OCI-LY1 (cell line): ENCODE results near the gene GMCL2.

Experiments
- H2AFZ ChIP-seq: fragments of 200-600 bp; sonication (generic), shearing (Covaris generic); 2 replicates; pipeline ENCODE4 v1.6.0; 2014; ENCODE audit warnings: antibody characterized with exemption, mild to moderate bottlenecking, low read length
- H3F3A ChIP-seq: fragments of 200-600 bp; sonication (generic), shearing (Covaris generic); 2 replicates; pipeline ENCODE4 v1.6.0; 2014; ENCODE audit warnings: mild to moderate bottlenecking, antibody characterized with exemption, low read length, moderate library complexity; ENCODE audit not compliant: insufficient read depth
- H3K27ac ChIP-seq: fragments of 200-600 bp; sonication (generic); 2 replicates; pipeline ENCODE4 v1.5.1; 2014; ENCODE audit warnings: low read length, mixed run types, mild to moderate bottlenecking, low read depth; ENCODE audit not compliant: poor library complexity, severe bottlenecking
- H3K27me3 ChIP-seq: fragments of 200-600 bp; sonication (generic); 2 replicates; pipeline ENCODE4 v1.6.0; 2014; ENCODE audit warnings: antibody characterized with exemption, mild to moderate bottlenecking, low read length, moderate library complexity; ENCODE audit not compliant: insufficient read depth
- H3K36me3 ChIP-seq: fragments of 200-600 bp; sonication (generic); 2 replicates; pipeline ENCODE4 v1.6.1; 2014; ENCODE audit warnings: mild to moderate bottlenecking, antibody characterized with exemption, low read length, moderate library complexity, mixed read lengths; ENCODE audit not compliant: insufficient read depth
- H3K4me1 ChIP-seq: fragments of 200-600 bp; sonication (generic); 2 replicates; pipeline ENCODE4 v1.5.1; 2014; ENCODE audit warnings: mild to moderate bottlenecking, low read length, moderate library complexity; ENCODE audit not compliant: insufficient read depth, severe bottlenecking
- H3K4me2 ChIP-seq: fragments of 200-600 bp; sonication (generic), shearing (Covaris generic); 2 replicates; pipeline ENCODE4 v1.6.1; 2014; ENCODE audit warnings: low read length
- H3K4me3 ChIP-seq: fragments of 200-600 bp; sonication (generic); 2 replicates; pipeline ENCODE4 v1.5.1; 2014; ENCODE audit warnings: low read length, low read depth, mild to moderate bottlenecking, mixed read lengths; ENCODE audit not compliant: poor library complexity, severe bottlenecking
- H3K79me2 ChIP-seq: fragments of 200-600 bp; shearing (Covaris generic); 2 replicates; pipeline ENCODE4 v1.6.1; 2016; ENCODE audit warnings: mixed run types, low read length, mixed read lengths; ENCODE audit not compliant: insufficient read depth
- H3K9ac ChIP-seq: fragments of 200-600 bp; sonication (generic), shearing (Covaris generic); 2 replicates; pipeline ENCODE4 v1.6.1; 2014; ENCODE audit warnings: mild to moderate bottlenecking, low read length, mixed read lengths
- H3K9me2 ChIP-seq: fragments of 200-600 bp; sonication (generic), shearing (Covaris generic); 2 replicates; pipeline ENCODE4 v1.6.1; 2014; ENCODE audit warnings: low read depth, mild to moderate bottlenecking, low read length, mixed read lengths
- H3K9me3 ChIP-seq: fragments of 200-600 bp; shearing (Covaris generic); 2 replicates; pipeline ENCODE4 v1.6.1; 2014; ENCODE audit warnings: low read length, mixed read lengths
- H4K20me1 ChIP-seq: fragments of 200-600 bp; sonication (generic), shearing (Covaris generic); 2 replicates; pipeline ENCODE4 v1.6.0; 2016; ENCODE audit warnings: mild to moderate bottlenecking, low read length; ENCODE audit not compliant: insufficient read depth
- CTCF ChIP-seq: fragments of 200-600 bp; sonication (generic), shearing (Covaris generic); IDR thresholded peaks from 2 replicates; pipeline ENCODE4 v1.5.1; 2017; ENCODE audit warnings: mild to moderate bottlenecking, antibody characterized with exemption, low read length, moderate library complexity, mixed read lengths
- EZH2 ChIP-seq: fragments of 200-600 bp; sonication (generic), shearing (Covaris generic); IDR thresholded peaks from 2 replicates; pipeline ENCODE4 v1.8.0; 2017; ENCODE audit warnings: borderline replicate concordance, mixed run types, mild to moderate bottlenecking, antibody characterized with exemption, low read length, moderate library complexity, mixed read lengths

GMCL2 gene

GRCh38 chr5:178235588-178235974 lies 48.4 kb upstream of the GMCL2 start:
- H3K9me3 ChIP-seq: no peaks in the 10 kb centered on the region
- H3K9me2 ChIP-seq: no peaks in the 10 kb centered on the region
- H3F3A ChIP-seq: 0 out of 2 replicates have a peak, but pooled peaks cover 3% of the 10 kb centered on the region
- no peaks in the 10 kb centered on the region for H4K20me1 ChIP-seq
- no peaks in the 10 kb centered on the region for H3K27me3 ChIP-seq
- peaks cover 8% of the 10 kb centered on the region; the same call in 1 of the 2 replicates for H3K36me3 ChIP-seq
- H3K9ac ChIP-seq: no peak overlapping the region
- H3K4me1 ChIP-seq: peaks cover 32% of the 10 kb centered on the region
- H3K4me3 ChIP-seq: no peak overlapping the region
- H3K79me2 ChIP-seq: peaks cover 7% of the 10 kb centered on the region
- TF ChIP-seq EZH2 (no peak), CTCF (no peak)
- no peak overlapping the region for H2AFZ ChIP-seq
- H3K27ac ChIP-seq: no peak overlapping the region
- H3K4me2 ChIP-seq: no peak overlapping the region

- 0 out of 2 replicates have a peak, but pooled peaks cover 3% of the 10 kb centered on the region for H3F3A ChIP-seq
- no peaks in the 10 kb centered on the region for H4K20me1 ChIP-seq
- no peak overlapping the region for H3K4me2 ChIP-seq
- no peak overlapping the region for H3K4me3 ChIP-seq
- peaks cover 7% of the 10 kb centered on the region for H3K79me2 ChIP-seq
- no peaks in the 10 kb centered on the region for H3K9me3 ChIP-seq
- no peak overlapping the region for H3K9ac ChIP-seq
- H2AFZ ChIP-seq: no peak overlapping the region
- H3K9me2 ChIP-seq: no peaks in the 10 kb centered on the region
- peak; percentile 87 for TF ChIP-seq CTCF
- no peak for TF ChIP-seq EZH2
- no peak overlapping the region for H3K27ac ChIP-seq
- peaks cover 14% of the 10 kb centered on the region for H3K36me3 ChIP-seq
- H3K27me3 ChIP-seq: no peaks in the 10 kb centered on the region
- H3K4me1 ChIP-seq: peaks cover 31% of the 10 kb centered on the region
Observed at GRCh38 chr5:178234750-178235587, 47.8 kb upstream of the GMCL2 start.

GRCh38 chr5:178234121-178234749 lies 47.1 kb upstream of the GMCL2 start:
- Histone ChIP-seq H2AFZ (no peak overlapping the region), H3K79me2 (peaks cover 7% of the 10 kb centered on the region), H3K4me1 (peaks cover 27% of the 10 kb centered on the region), H3K9me3 (no peaks in the 10 kb centered on the region), H3K9me2 (no peaks in the 10 kb centered on the region), H3F3A (0 out of 2 replicates have a peak, but pooled peaks cover 3% of the 10 kb centered on the region), H3K36me3 (peaks cover 22% of the 10 kb centered on the region), H3K27me3 (no peaks in the 10 kb centered on the region), H3K27ac (no peak overlapping the region), H3K4me2 (no peak overlapping the region), H3K4me3 (no peak overlapping the region), H3K9ac (no peak overlapping the region), H4K20me1 (no peaks in the 10 kb centered on the region)
- TF ChIP-seq EZH2 (no peak), CTCF (no peak)
